ENCODE results near the gene VIPR2. TPM values are rescaled to one million over a fixed set of nuclear protein-coding genes. Genes with fewer than 3 reads are reported as not detected.

Gene VIPR2
- polyA plus RNA-seq, 3 donors: 1.2 to 5.2 (median 4.6) TPM

DNA sequence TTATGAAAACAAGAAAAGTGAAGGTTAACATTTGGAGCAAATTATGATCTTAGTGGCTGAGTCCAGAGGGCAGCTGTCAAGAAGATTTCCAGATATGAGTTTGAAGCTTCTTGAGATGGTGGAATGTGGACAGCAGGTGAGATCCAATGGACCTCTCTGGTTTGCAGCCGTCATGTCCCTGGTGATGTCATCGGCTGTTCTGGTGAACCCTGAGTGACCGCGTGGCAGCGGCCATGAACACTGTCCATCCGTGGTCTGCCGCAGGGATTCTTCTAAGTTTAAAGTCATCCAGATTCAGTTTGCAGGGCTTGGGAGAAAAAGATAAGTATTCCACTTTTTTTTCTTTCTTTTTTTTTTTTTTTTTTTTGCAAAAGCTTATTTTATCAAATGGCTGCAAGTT lies 15.8 kb upstream of the VIPR2 start:
- H3K27ac ChIP-seq (ENCODE audit: low read depth, low read length): no peak overlapping the region
- WGBS, 3 donors: 94 to 98% (median 96%) methylated on average over 7 of the region's 7 CpGs

DNA sequence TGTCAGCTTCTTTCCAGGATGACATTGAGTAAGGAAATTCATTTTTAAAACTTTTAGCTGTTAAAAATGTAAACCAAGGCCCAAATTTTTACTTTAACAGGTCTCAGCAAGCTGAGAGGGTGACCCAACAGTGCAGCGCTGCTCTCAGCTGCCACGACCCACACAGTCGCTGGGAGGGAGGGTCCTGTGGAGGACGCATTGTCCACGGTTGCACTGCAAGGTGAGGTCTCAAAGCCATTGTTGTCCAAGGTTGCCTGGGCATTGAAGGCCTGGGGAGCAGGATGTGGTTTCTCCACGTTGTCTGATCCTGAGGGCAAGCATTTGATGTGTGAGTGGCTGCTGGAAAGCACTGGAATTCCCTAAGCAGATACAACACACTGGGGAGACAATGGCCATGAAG lies 15.1 kb upstream of the VIPR2 start:
- H3K27ac ChIP-seq (ENCODE audit: low read depth, low read length): no peak overlapping the region
- 80 to 84% (median 82%) methylated on average over 6 of the region's 6 CpGs for WGBS, 3 donors

DNA sequence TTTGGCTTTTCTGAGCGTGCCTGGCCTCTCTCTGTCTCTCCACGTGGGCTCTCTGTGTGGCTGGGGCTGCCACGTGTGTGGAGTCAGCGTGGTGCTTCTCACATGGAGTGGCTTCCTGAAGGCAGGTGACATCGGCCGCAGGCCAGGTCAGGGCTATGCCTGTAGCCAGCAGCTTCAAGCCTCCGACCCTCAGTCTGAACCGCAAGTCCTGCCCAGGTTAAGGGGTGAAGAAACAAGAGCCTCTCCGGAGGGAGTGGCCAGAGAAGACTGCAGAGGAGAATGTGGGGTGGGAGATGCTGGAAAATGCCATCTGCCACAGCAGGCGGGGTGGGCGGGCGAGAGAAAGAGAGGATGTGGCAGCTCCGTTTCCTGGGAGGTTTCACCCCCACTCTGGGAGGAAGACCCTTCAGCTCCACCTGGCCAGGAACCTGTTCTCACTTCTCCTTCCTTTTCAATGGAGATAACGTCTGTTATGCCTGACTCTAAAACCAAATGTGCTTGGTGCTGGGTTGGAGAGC lies 14.3 kb upstream of the VIPR2 start:
- WGBS, 3 donors: 50 to 64% (median 61%) methylated on average over 14 of the region's 14 CpGs
- H3K27ac ChIP-seq (ENCODE audit: low read depth, low read length): no peak overlapping the region

DNA sequence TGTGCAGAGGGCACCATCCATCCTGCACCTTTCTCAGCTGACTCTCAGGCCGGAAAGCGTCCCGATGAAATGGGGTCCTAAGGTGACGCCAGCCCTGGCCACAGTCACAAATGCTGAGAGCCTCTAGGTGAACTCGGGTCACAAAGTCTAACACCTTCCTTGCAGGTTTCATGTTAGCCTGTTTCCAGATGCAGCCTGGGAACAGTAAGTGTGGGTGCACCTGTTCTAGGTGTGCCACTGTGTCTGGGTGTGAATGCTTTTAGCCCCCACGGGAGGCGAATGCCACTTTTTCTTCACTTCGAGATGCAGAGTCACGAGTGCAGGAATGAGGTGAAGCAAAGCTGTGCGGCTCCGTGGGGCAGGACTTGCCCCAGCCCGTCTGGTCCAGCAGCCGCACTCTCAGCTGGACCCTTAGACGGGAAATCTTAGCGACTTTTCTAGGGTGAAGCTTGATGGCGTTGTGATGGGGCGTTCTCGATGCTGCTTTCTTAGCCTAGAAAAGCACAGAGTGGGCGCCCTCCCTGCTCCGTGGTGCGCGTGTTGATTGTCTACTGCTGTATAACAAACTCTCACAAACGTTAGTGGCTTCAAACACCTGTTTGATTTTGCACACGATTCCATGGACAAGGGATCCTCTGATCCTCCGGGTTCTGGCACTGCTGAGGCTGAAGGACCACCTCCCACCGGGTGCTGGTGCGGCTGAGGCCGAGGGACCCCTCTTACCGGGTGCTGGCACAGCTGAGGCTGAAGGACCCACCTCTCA lies 13.6 kb upstream of the VIPR2 start:
- H3K27ac ChIP-seq (ENCODE audit: low read depth, low read length): no peak overlapping the region
- 84 to 90% (median 90%) methylated on average over 29 of the region's 29 CpGs for WGBS, 3 donors

DNA sequence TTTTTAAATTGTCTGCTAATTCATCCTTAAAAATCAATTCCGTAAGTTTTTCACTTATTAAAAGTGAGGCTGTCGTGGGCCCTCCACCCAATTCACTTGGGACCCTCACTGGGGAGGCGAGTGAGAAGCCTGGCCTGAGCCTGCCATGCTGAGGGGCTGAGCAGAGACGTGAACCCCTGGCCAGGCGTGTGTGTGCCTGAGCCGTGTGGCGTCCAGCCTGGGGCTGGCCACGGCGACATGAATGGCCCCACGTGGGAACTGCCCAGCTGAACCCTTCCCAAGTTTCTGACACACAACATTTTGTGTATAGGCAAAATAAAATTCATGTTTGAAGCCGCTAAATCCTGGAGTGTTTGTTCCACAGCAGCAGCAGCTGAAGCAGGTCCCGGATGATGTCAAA lies 13.0 kb upstream of the VIPR2 start:
- 85 to 88% (median 87%) methylated on average over 12 of the region's 12 CpGs for WGBS, 3 donors
- H3K27ac ChIP-seq (ENCODE audit: low read depth, low read length): no peak overlapping the region

DNA sequence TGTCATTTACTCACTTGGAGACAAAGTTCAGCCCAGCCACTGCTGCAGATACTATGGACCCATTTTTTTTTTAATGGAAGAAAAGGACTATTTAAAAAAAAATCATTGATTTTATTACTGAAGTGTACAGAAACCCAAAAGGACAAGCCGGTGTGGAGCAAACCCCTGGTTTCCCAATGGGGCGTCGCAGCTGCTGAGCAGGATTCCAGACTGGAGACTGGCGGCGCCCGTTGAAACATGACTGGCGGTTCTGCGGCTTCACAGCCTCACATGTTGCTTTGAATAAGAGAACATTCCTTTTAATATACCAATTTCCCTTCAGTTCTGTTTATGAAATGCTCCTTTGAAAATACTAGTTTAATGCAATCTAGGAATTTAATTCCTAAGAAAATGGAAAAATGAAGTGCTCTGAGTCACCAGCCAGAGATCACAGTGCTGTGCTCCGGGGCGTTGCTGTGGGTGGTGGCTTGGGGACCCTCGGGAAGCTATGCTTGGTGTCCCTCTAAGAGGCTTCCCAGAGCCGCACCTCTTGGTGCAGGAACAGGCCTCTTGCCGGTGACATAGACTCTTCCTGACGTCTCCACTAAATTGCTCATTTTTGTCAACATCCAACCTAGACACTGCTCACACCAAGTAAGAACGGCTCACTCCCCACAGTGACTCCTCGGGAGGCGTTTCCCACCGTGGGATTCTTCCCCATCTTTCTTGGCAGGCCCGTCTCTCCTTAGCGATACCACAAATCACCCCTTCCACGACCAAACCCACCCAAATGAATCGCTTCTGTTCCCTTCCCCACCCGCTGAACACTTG lies 12.0 kb upstream of the VIPR2 start:
- 88 to 92% (median 91%) methylated on average over 23 of the region's 23 CpGs for WGBS, 3 donors

DNA sequence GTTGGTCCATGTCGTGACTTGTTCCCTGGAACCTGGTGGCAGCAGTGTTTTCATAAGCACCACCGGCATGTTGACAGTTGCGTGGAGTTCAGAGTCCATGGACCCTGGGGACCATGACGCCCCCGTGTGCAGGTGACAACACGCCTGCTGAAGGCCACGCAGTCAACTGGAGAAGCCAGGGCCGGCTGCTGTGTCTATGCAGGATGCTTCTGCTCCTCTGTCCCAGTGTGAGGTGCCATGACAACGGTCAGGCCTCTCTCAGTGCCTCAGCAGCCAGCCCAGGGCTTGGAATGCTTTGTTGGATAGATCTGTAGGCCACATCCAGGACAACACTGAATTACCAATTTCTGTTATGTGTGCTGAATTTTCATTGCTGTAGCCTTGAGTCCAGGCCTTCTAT lies 10.7 kb upstream of the VIPR2 start:
- WGBS, 3 donors: 79 to 83% (median 82%) methylated on average over 9 of the region's 9 CpGs
- no peak overlapping the region for H3K27ac ChIP-seq (ENCODE audit: low read depth, low read length)

More for the DNA sequence above, 12.0 kb upstream of the VIPR2 start:
- no peak overlapping the region for H3K27ac ChIP-seq (ENCODE audit: low read depth, low read length)

DNA sequence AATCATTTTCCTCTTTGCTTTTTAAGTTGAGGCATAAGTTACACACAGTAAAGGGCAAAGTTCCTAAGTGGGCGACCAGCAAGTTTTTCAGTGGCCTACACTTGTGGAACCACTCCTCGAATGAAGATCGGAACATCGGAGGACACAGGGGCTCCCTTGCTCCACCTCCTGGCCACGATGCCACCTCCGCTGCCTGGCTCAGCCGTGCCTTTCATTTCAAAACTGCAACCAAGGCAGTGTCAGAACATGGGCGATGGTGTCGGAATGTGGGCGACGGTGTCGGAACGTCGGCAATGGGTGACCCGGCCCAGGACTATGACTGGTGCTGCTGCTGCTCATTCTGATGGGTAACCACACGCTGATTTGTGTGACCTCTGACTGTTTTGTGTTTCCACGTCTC lies 9.6 kb upstream of the VIPR2 start:
- 69 to 90% (median 87%) methylated on average over 17 of the region's 17 CpGs for WGBS, 3 donors
- no peak overlapping the region for H3K27ac ChIP-seq (ENCODE audit: low read depth, low read length)

DNA sequence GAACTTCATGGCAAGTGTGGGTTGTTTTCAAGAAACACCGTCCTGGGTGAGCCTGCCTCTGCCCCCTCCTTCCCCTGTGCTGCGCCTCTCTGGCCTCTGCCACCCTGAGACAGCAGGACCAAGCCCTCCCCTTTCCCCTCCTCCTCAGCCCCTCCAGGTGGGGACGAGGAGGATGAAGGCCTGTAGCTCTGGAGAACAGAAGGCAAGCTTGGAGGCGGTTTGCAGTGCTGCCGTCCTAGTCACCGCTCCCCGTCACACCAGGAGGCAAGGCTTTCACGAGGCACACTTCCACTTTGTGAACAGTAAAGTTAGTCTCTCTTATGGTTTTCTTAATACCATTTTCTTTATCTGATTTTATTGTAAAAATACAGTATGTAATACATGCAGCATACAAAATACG lies 8.8 kb upstream of the VIPR2 start:
- WGBS, 3 donors: 86 to 91% (median 89%) methylated on average over 9 of the region's 9 CpGs
- no peak overlapping the region for H3K27ac ChIP-seq (ENCODE audit: low read depth, low read length)

DNA sequence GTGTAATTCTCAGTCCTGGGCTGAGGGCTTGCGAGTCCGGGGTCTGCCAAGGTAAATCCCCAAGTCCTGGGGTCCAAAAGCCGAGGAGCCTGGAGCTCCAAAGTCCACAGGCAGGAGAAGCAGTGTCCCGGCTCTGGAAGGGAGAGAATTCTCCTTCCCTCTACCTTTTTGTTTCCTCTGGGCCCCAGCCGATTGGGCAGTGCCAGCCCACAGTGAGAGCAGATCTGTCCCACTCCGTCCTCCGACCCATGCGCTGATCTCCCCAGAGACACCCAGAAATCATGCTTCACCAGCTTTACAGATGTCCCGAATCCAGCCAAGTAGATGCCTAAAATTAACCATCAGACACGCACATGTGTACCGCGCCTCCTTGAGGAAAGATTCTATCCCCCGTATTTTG lies 8.1 kb upstream of the VIPR2 start:
- WGBS, 3 donors: 84 to 92% (median 87%) methylated on average over 13 of the region's 13 CpGs

DNA sequence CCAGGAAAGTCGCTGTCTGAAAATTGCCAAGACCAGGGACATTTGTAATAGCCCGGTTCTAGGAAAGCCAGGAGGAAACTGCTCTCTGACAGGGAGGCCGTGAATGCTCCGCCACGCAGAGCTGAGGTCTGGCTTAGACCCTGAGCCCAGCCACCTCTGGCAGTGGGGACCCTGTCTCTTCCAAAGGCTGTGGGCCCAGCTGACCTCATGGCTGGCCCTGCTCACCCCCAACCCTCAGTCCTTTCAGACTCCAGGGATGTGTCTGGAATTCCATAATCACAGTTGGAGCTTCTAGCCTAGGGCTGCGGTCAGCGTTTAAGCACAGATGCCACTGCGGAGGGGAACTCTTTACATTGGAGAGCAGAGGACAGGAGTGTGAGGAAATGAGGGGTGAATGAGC lies 6.6 kb upstream of the VIPR2 start:
- H3K27ac ChIP-seq (ENCODE audit: low read depth, low read length): no peak overlapping the region
- WGBS, 3 donors: 83 to 90% (median 87%) methylated on average over 8 of the region's 8 CpGs

More for the DNA sequence above, 8.1 kb upstream of the VIPR2 start:
- no peak overlapping the region for H3K27ac ChIP-seq (ENCODE audit: low read depth, low read length)

DNA sequence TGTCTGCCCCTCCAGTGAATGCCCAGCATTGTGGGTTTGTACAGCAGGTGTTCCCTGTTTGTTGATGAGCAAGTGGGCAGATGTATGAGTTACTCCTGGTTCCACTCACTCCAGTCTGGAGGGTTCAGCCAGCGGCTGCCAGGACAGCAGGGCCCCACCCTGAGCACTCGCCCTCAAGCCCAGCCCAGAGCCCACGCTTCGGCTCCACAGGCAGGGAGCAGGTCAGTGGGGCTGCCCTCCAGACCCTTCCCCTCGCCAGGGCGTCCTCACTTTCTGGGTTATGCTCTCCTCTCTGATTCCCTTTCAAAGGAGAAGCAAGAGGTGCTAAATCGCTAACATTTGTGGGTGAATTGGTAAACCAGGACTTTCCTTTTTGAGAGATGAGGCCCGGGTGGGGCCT lies 4.8 kb upstream of the VIPR2 start:
- no peak overlapping the region for H3K27ac ChIP-seq (ENCODE audit: low read depth, low read length)
- 73 to 88% (median 88%) methylated on average over 8 of the region's 8 CpGs for WGBS, 3 donors

DNA sequence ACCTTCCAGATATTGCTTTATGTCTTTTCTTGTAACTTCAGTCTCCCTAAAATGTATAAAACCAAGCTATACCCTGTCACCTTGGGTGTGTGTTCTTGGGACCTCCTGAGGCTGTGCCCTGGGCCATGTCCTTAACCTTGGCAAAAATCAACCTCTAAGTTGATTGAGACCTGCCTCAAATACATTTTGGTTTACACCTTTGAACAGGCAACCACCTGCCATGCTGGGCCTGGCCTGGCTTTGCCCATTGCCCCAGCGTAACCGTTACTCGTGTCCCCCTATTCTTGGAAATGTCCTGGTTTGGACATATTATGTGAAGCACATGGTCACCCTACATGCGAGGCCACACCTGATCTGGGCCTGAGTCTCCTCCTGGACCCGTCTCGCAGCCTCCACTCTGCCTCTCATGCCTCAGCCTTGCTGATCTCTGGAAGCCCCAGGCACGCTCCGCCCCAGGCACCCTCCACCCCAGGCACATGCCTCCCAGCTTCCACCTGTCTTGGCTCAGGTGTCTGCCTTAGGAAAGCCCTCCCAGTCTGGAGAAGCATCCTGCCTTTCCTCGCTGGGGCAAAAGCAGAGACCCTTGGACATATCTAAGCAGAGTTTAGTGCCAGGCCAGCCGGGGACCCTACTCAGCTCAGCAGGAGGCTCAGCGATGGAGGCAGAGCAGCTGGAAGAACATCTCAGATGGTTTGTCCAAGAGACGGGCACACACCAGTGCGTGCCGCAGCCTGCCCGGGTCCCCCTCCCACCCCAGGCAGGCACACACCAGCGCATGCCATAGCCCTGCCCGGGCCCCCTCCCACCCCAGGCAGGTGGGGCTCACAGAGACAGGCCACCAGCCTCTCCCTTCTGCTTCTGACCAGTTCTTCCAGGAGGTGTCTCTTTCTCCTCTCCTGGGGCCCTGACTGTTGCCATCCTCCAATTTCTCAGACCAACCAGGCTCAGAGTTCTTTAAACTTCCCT lies 4.0 kb upstream of the VIPR2 start:
- 93 to 95% (median 94%) methylated on average over 17 of the region's 17 CpGs for whole genome bisulfite sequencing, 3 donors
- no peak overlapping the region for H3K27ac ChIP-seq (ENCODE audit: low read depth, low read length)

DNA sequence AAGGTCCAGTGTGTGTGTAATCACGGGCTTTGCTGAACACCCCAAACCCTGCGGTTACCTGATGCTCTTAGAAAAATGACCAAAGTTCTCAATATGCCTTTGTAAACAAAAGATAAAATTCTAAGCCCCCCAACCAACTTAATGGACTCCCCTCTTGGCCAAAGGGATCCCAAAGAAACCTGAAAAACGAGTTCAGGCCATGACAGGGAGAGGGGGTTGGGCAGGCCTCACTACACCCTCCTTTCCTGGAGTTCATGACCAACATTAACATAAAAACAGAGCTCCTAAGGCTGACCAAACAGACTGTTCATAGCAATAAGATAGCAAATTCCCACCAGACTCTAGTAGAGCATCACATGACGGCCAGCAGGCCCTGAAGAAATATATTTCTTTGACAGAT lies 3.0 kb upstream of the VIPR2 start:
- WGBS, 3 donors: 68 to 69% (median 68%) methylated on average over 4 of the region's 4 CpGs
- H3K27ac ChIP-seq (ENCODE audit: low read depth, low read length): no peak overlapping the region

DNA sequence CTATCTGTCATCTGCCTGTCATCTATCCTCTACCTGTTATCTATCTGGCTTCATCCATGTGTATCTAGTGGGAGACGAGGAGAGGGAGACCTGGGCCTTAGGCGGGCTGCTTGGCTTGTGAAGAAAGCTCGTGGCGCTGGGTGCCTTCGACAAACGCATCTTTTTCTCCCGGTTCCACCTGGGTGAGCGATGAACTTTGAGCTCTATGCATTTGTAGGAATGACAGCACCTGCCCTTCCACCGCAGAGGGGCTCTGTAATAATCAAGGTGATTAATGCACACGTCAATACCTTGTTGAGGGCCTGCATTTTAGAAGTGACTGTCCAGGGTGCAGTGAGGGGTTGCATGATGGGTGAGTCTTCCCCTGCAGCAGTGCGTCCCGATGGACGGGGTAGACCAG lies 2.6 kb upstream of the VIPR2 start:
- 71 to 88% (median 87%) methylated on average over 13 of the region's 13 CpGs for WGBS, 3 donors
- no peak overlapping the region for H3K27ac ChIP-seq (ENCODE audit: low read depth, low read length)

DNA sequence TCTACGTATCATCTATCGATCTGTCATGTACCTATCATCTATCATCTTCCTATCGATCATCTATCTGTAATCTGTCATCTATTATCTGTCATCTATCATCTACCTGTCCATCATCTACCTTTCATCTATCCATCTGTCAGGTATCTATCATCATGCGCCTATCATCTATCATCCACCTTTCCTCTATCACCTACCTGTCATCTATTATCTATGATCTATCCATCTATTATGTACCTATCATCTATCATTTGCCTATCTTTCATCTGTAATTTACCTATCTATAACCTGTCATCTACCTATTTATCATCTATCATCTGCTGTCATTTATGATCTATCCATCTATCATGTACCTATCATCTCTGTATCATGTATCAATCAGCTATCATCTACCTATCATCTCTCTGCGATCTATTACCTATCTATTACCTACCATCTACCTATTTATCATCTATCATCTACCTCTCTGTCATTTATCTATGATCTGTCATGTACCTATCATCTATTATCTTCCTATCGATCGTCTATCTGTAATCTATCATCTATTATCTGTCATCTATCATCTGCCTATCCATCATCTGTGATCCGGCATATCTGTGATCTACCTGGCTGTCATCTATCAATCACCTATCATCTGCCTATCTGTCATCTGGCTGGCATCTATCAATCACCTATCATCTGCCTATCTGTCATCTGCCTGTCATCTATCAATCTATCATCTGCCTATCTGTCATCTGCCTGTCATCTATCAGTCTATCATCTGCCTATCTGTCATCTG lies 1.6 kb upstream of the VIPR2 start:
- no peak overlapping the region for H3K27ac ChIP-seq (ENCODE audit: low read depth, low read length)
- WGBS, 3 donors: 89 to 97% (median 95%) methylated on average over 8 of the region's 8 CpGs

DNA sequence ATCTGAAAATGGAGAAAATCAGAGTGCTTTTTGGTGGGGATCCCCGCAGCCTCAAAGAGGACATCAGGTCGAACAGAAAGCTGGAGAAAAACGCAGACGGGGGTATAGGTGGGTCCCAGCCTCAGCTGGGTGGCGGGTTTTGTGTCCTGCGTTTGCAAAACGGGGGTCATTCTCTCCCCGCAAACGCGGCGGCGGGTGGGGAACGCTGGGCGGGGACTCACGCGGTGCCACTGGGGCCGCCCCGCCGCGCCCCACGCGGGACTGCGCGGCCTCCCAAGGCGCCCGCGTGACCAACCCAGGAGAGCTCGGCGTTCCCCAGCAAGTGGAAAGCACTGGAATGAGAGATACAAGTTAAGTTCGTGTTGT lies 806 bp upstream of the VIPR2 start:
- 8 to 12% (median 10%) methylated on average over 30 of the region's 30 CpGs for WGBS, 3 donors
- H3K27ac ChIP-seq (ENCODE audit: low read depth, low read length): no peak overlapping the region
